ENCODE results near the gene HPRT1. TPM values are rescaled to one million over a fixed set of nuclear protein-coding genes. Genes with fewer than 3 reads are reported as not detected.

Gene HPRT1
- total RNA-seq, 3 donors from 2014 or later, result 8.0 to 15.1 (median 11.9) TPM

GRCh38 chrX:134481339-134481738, 21.4 kb downstream of the HPRT1 start:
- H3K36me3 ChIP-seq, result no peaks in the 10 kb centered on the region
- no peak overlapping the region for H3K27ac ChIP-seq
- no peak for DNase-seq (ENCODE audit: low spot score in 2 of 2)
- TF ChIP-seq POLR2A (IDR thresholded peaks at IDR 0.05) (no peak), CTCF (IDR thresholded peaks at IDR 0.05) (no peak), POLR2AphosphoS5 (IDR thresholded peaks at IDR 0.05) (no peak)
- peaks cover 0 to 15% of the 10 kb centered on the region in 2 donors for H3K27me3 ChIP-seq
- no peak overlapping the region for H3K4me3 ChIP-seq
- H3K4me1 ChIP-seq, result no peaks in the 10 kb centered on the region
- intact Hi-C loops (cut with DNase I; ENCODE audit: low total_unique reads), result no loop called here
- H3K9me3 ChIP-seq, result no peaks in the 10 kb centered on the region

GRCh38 chrX:134482371-134482770, 22.4 kb downstream of the HPRT1 start:
- Histone ChIP-seq H3K27me3 (peaks cover 0 to 11% of the 10 kb centered on the region in 2 donors), H3K4me1 (no peaks in the 10 kb centered on the region), H3K36me3 (no peaks in the 10 kb centered on the region), H3K9me3 (no peaks in the 10 kb centered on the region), H3K27ac (no peak overlapping the region), H3K4me3 (no peak overlapping the region)
- no peak for DNase-seq (ENCODE audit: low spot score in 2 of 2)
- intact Hi-C loops (cut with DNase I; ENCODE audit: low total_unique reads), result no loop called here
- TF ChIP-seq POLR2AphosphoS5 (IDR thresholded peaks at IDR 0.05) (no peak), POLR2A (IDR thresholded peaks at IDR 0.05) (no peak), CTCF (IDR thresholded peaks at IDR 0.05) (no peak)

GRCh38 chrX:134484039-134484438, 24.1 kb downstream of the HPRT1 start:
- no peak overlapping the region for H3K4me3 ChIP-seq
- intact Hi-C loops (cut with DNase I; ENCODE audit: low total_unique reads), result no loop called here

GRCh38 chrX:134501941-134502340, 42.0 kb downstream of the HPRT1 start:
- Histone ChIP-seq H3K4me1 (no peaks in the 10 kb centered on the region), H3K9me3 (no peaks in the 10 kb centered on the region), H3K4me3 (no peak overlapping the region), H3K27ac (no peak overlapping the region), H3K27me3 (peaks cover 0 to 27% of the 10 kb centered on the region in 2 donors), H3K36me3 (no peaks in the 10 kb centered on the region)
- no peak for DNase-seq (ENCODE audit: low spot score in 2 of 2)
- intact Hi-C loops (cut with DNase I; ENCODE audit: low total_unique reads), result no loop called here
- TF ChIP-seq CTCF (IDR thresholded peaks at IDR 0.05) (no peak), POLR2AphosphoS5 (IDR thresholded peaks at IDR 0.05) (no peak), POLR2A (IDR thresholded peaks at IDR 0.05) (no peak)

More at GRCh38 chrX:134484039-134484438, 24.1 kb downstream of the HPRT1 start:
- Histone ChIP-seq H3K27ac (no peak overlapping the region), H3K36me3 (no peaks in the 10 kb centered on the region), H3K9me3 (no peaks in the 10 kb centered on the region), H3K27me3 (peaks cover 0 to 14% of the 10 kb centered on the region in 2 donors), H3K4me1 (no peaks in the 10 kb centered on the region)
- TF ChIP-seq POLR2A (IDR thresholded peaks at IDR 0.05) (no peak), CTCF (IDR thresholded peaks at IDR 0.05) (peak in 2 of 3 donors; percentile 39 to 47)
- DNase-seq (ENCODE audit: low spot score in 2 of 2), result no peak

- intact Hi-C loops (cut with DNase I; ENCODE audit: low total_unique reads), result no loop called here
Measured at GRCh38 chrX:134502686-134503085, 42.7 kb downstream of the HPRT1 start.

More at GRCh38 chrX:134502686-134503085, 42.7 kb downstream of the HPRT1 start:
- Histone ChIP-seq H3K36me3 (no peaks in the 10 kb centered on the region), H3K9me3 (no peaks in the 10 kb centered on the region), H3K27me3 (peaks cover 0 to 27% of the 10 kb centered on the region in 2 donors), H3K27ac (no peak overlapping the region), H3K4me1 (no peaks in the 10 kb centered on the region), H3K4me3 (no peak overlapping the region)
- no peak for DNase-seq (ENCODE audit: low spot score in 2 of 2)
- no peak for TF ChIP-seq CTCF (IDR thresholded peaks at IDR 0.05)
- TF ChIP-seq POLR2AphosphoS5 (IDR thresholded peaks at IDR 0.05), result no peak
- TF ChIP-seq POLR2A (IDR thresholded peaks at IDR 0.05), result no peak
